GM12872 (cell line): ENCODE results near the gene SIRT5.

ENCODE experiments used
- CTCF ChIP-seq: IDR thresholded peaks from 3 replicates; pipeline ENCODE4 v1.5.1; 2011; ENCODE audit warnings: low read depth, mild to moderate bottlenecking, low read length, moderate library complexity; ENCODE audit not compliant: insufficient read depth

SIRT5 gene

DNA sequence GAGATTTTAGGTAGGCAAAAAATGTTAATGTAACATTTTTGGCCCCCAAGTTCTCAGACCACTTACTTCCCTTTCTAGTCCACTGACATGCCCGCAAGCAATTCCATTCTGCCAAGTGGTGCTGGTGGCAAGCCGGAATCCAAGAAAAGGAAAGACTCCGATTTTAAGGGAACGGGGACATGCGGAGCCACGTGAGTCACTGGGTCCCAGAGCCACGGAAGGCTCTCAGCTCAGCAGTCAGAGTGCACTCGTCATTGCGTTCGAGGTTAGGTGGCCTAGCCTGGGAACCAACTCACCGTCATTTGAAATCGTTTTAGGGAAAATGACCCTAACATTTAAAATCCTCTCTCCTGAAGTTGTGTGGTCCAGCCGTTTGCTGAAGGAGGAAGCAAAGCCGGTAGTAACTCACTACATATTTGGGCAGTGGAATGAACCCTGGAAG lies 711 bp upstream of the SIRT5 start:
- 0 out of 3 replicates have a peak, but pooled peaks have one; percentile 17 for TF ChIP-seq CTCF

- peak; percentile 41; the same call in 2 of the 3 replicates for TF ChIP-seq CTCF
Measured at GRCh38 chr6:13574149-13574570, 241 bp upstream of the SIRT5 start.

DNA sequence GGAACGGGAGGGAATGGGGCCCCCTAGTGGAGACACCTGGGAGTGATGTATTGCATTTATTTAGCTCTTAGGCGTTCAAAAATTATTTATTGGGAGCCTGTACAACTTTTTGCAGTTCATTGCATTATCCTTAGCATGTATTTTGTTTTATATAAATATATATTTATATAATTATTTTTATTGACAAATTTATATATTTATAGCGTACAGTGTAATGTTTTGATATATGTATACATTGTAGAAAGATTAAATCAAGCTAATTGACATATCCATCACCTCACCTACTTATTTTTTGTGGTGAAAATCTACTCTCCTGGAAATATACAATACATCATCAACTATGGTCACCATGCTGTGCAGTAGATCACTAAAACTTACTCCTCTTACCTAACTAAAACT lies 975 bp downstream of the SIRT5 start:
- no peak; the same call in none of the 3 replicates for TF ChIP-seq CTCF

DNA sequence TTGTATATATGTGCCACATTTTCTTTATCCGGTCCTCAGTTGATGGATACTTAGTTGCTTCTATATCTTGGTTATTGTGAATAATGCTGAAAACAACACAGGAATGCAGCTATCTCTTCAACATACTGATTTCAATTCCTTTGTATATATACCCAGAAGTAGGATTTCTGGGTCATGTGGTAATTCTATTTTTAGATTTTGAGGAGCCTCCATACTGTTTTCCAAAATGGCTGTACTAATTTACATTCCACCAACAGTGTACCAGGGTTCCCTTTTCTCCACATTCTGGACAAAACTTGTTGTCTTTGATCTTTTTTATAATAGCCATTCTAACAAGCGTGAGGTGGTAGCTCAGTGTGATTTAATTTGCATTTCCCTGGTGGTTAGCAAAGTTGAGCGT lies 1.6 kb downstream of the SIRT5 start:
- TF ChIP-seq CTCF, result no peak

GRCh38 chr6:13577926-13578325 lies 3.5 kb downstream of the SIRT5 start:
- no peak for TF ChIP-seq CTCF

GRCh38 chr6:13579911-13580310 lies 5.5 kb downstream of the SIRT5 start:
- TF ChIP-seq CTCF, result no peak

GRCh38 chr6:13581700-13582229 lies 7.4 kb downstream of the SIRT5 start:
- no peak for TF ChIP-seq CTCF
